ENCODE measurements around the gene SYNE1. TPM values are rescaled to one million over a fixed set of nuclear protein-coding genes. Genes with fewer than 3 reads are reported as not detected.
"Not testable (repeated sequence)": the region's sequence is repeated elsewhere in the genome, so short reads cannot be mapped to it uniquely, and the experiment has no call there.

Gene SYNE1
- total and polyA plus RNA-seq, 7 experiments from 2014 or later = 50.6 to 205 (median 161) TPM

GRCh38 chr6:152330961-152331360 is 306.2 kb downstream of the SYNE1 start:
- H3K36me3 Mint-ChIP-seq = no peaks in the 10 kb centered on the region
- intact Hi-C loops (cut with micrococcal nuclease) = no loop called here
- H3K27ac Mint-ChIP-seq = no peak overlapping the region
- H3K4me1 Mint-ChIP-seq = peaks cover 0 to under 1% (median 0%) of the 10 kb centered on the region in 7 donors
- POLR2A ChIA-PET = no interaction called here
- no peaks in the 10 kb centered on the region for H3K9me3 ChIP-seq (ENCODE audit: control insufficient read depth in 2 of 3, low read length in 3 of 3)
- H3K4me1 ChIP-seq (ENCODE audit: control insufficient read depth in 2 of 2, insufficient read depth in 2 of 2, low read length in 2 of 2) = no peaks in the 10 kb centered on the region
- CTCF ChIA-PET = no interaction called here
- ATAC-seq (no peak), DNase-seq (no peak)
- H3K4me3 ChIP-seq (ENCODE audit: low read length) = no peak overlapping the region
- H3K9me3 Mint-ChIP-seq = no peaks in the 10 kb centered on the region
- H3K27me3 ChIP-seq (ENCODE audit: control insufficient read depth in 2 of 2, insufficient read depth in 2 of 2, low read length in 2 of 2) = no peaks in the 10 kb centered on the region
- H3K27me3 Mint-ChIP-seq = peaks cover 0 to 9% (median 0%) of the 10 kb centered on the region in 5 donors
- H3K27ac ChIP-seq (ENCODE audit: low read depth, low read length) = no peak overlapping the region
- no peaks in the 10 kb centered on the region for H3K36me3 ChIP-seq (ENCODE audit: control insufficient read depth in 2 of 3, insufficient read depth in 3 of 3, low read length in 3 of 3)
- H3K4me3 Mint-ChIP-seq = no peak overlapping the region

GRCh38 chr6:152329638-152330448 is 307.3 kb downstream of the SYNE1 start:
- Histone ChIP-seq H3K36me3 (ENCODE audit: control insufficient read depth in 2 of 3, insufficient read depth in 3 of 3, low read length in 3 of 3) (no peaks in the 10 kb centered on the region), H3K27ac (ENCODE audit: low read depth, low read length) (no peak overlapping the region), H3K9me3 (ENCODE audit: control insufficient read depth in 2 of 3, low read length in 3 of 3) (no peaks in the 10 kb centered on the region), H3K27me3 (ENCODE audit: control insufficient read depth in 2 of 2, insufficient read depth in 2 of 2, low read length in 2 of 2) (no peaks in the 10 kb centered on the region), H3K4me1 (ENCODE audit: control insufficient read depth in 2 of 2, insufficient read depth in 2 of 2, low read length in 2 of 2) (no peaks in the 10 kb centered on the region), H3K4me3 (ENCODE audit: low read length) (no peak overlapping the region)
- POLR2A ChIA-PET = interaction anchor here (0.6 kb wide), 1 partner anchor 1488 kb away, joined by 3 read pairs; no protein-coding TSS in a partner anchor
- intact Hi-C loops (cut with micrococcal nuclease) = no loop called here
- ATAC-seq (no peak), DNase-seq (no peak)
- CTCF ChIA-PET = no interaction called here
- Mint-ChIP-seq H3K36me3 (no peaks in the 10 kb centered on the region), H3K27me3 (peaks cover 0 to 11% (median 0%) of the 10 kb centered on the region in 5 donors), H3K4me3 (no peak overlapping the region), H3K27ac (no peak overlapping the region), H3K9me3 (no peaks in the 10 kb centered on the region), H3K4me1 (peaks cover 0 to 2% (median 0%) of the 10 kb centered on the region in 7 donors)

GRCh38 chr6:152328200-152328599 is 309.0 kb downstream of the SYNE1 start:
- not testable (repeated sequence) for H3K4me1 Mint-ChIP-seq

GRCh38 chr6:152323376-152323775 is 313.8 kb downstream of the SYNE1 start:
- Histone ChIP-seq H3K4me1 (ENCODE audit: control insufficient read depth in 2 of 2, insufficient read depth in 2 of 2, low read length in 2 of 2) (no peaks in the 10 kb centered on the region), H3K27me3 (ENCODE audit: control insufficient read depth in 2 of 2, insufficient read depth in 2 of 2, low read length in 2 of 2) (no peaks in the 10 kb centered on the region), H3K9me3 (ENCODE audit: control insufficient read depth in 2 of 3, low read length in 3 of 3) (no peaks in the 10 kb centered on the region), H3K36me3 (ENCODE audit: control insufficient read depth in 2 of 3, insufficient read depth in 3 of 3, low read length in 3 of 3) (peaks cover 0 to 3% (median 0%) of the 10 kb centered on the region in 3 experiments), H3K4me3 (ENCODE audit: low read length) (no peak overlapping the region), H3K27ac (ENCODE audit: low read depth, low read length) (no peak overlapping the region)
- peaks cover 0 to 2% (median 0%) of the 10 kb centered on the region in 7 donors for H3K4me1 Mint-ChIP-seq
- no peaks in the 10 kb centered on the region for H3K9me3 Mint-ChIP-seq
- intact Hi-C loops (cut with micrococcal nuclease) = no loop called here
- DNase-seq = no peak
- H3K36me3 Mint-ChIP-seq = no peaks in the 10 kb centered on the region
- ChIA-PET POLR2A (no interaction called here), CTCF (interaction anchor here (0.8 kb wide), 1 partner anchor 14 kb away, joined by 3 read pairs; no protein-coding TSS in a partner anchor)
- ATAC-seq = no peak
- no peak overlapping the region for H3K4me3 Mint-ChIP-seq
- H3K27me3 Mint-ChIP-seq = peaks cover 0 to 35% (median 8%) of the 10 kb centered on the region in 5 donors
- H3K27ac Mint-ChIP-seq = no peak overlapping the region

More at GRCh38 chr6:152328200-152328599, 309.0 kb downstream of the SYNE1 start:
- peaks cover 0 to 11% (median 0%) of the 10 kb centered on the region in 5 donors for H3K27me3 Mint-ChIP-seq
- H3K4me1 ChIP-seq (ENCODE audit: control insufficient read depth in 2 of 2, insufficient read depth in 2 of 2, low read length in 2 of 2); intact Hi-C loops (cut with micrococcal nuclease); H3K27me3 ChIP-seq (ENCODE audit: control insufficient read depth in 2 of 2, insufficient read depth in 2 of 2, low read length in 2 of 2); H3K36me3 Mint-ChIP-seq; H3K27ac ChIP-seq (ENCODE audit: low read depth, low read length); CTCF ChIA-PET; ATAC-seq; H3K4me3 Mint-ChIP-seq; POLR2A ChIA-PET; H3K36me3 ChIP-seq (ENCODE audit: control insufficient read depth in 2 of 3, insufficient read depth in 3 of 3, low read length in 3 of 3); H3K9me3 ChIP-seq (ENCODE audit: control insufficient read depth in 2 of 3, low read length in 3 of 3); H3K9me3 Mint-ChIP-seq; H3K4me3 ChIP-seq (ENCODE audit: low read length); DNase-seq; H3K27ac Mint-ChIP-seq: not testable (repeated sequence)

- Mint-ChIP-seq H3K36me3 (peaks cover 0 to 2% (median 0%) of the 10 kb centered on the region in 5 donors), H3K4me1 (peaks cover 0 to 5% (median 0%) of the 10 kb centered on the region in 7 donors), H3K27me3 (peaks cover 0 to 29% (median 4%) of the 10 kb centered on the region in 5 donors), H3K4me3 (no peak overlapping the region), H3K27ac (no peak overlapping the region), H3K9me3 (peaks cover 0 to 1% (median 0%) of the 10 kb centered on the region in 11 donors)
- peaks cover 0 to 8% (median 0%) of the 10 kb centered on the region in 3 experiments for H3K36me3 ChIP-seq (ENCODE audit: control insufficient read depth in 2 of 3, insufficient read depth in 3 of 3, low read length in 3 of 3)
- no peaks in the 10 kb centered on the region for H3K27me3 ChIP-seq (ENCODE audit: control insufficient read depth in 2 of 2, insufficient read depth in 2 of 2, low read length in 2 of 2)
- H3K27ac ChIP-seq (ENCODE audit: low read depth, low read length) = no peak overlapping the region
- CTCF ChIA-PET = interaction anchor here (2.1 kb wide), 1 partner anchor 17 kb away, joined by 11 read pairs; no protein-coding TSS in a partner anchor
- ATAC-seq (no peak), DNase-seq (no peak)
- no peaks in the 10 kb centered on the region for H3K4me1 ChIP-seq (ENCODE audit: control insufficient read depth in 2 of 2, insufficient read depth in 2 of 2, low read length in 2 of 2)
- POLR2A ChIA-PET = no interaction called here
- intact Hi-C loops (cut with micrococcal nuclease) = no loop called here
- H3K4me3 ChIP-seq (ENCODE audit: low read length) = no peak overlapping the region
- no peaks in the 10 kb centered on the region for H3K9me3 ChIP-seq (ENCODE audit: control insufficient read depth in 2 of 3, low read length in 3 of 3)
Measured at GRCh38 chr6:152318278-152318677, 318.9 kb downstream of the SYNE1 start.

GRCh38 chr6:152316024-152316423 is 321.1 kb downstream of the SYNE1 start:
- DNase-seq (no peak), ATAC-seq (peak; percentile 51)
- peaks cover 0 to 1% (median 0%) of the 10 kb centered on the region in 11 donors for H3K9me3 Mint-ChIP-seq
- H3K27me3 Mint-ChIP-seq = peaks cover 0 to 26% (median 4%) of the 10 kb centered on the region in 5 donors
- intact Hi-C loops (cut with micrococcal nuclease) = no loop called here
- peaks cover 0 to 4% of the 10 kb centered on the region in 2 donors for H3K4me1 ChIP-seq (ENCODE audit: control insufficient read depth in 2 of 2, insufficient read depth in 2 of 2, low read length in 2 of 2)
- no peak overlapping the region for H3K27ac ChIP-seq (ENCODE audit: low read depth, low read length)
- H3K9me3 ChIP-seq (ENCODE audit: control insufficient read depth in 2 of 3, low read length in 3 of 3) = no peaks in the 10 kb centered on the region
- POLR2A ChIA-PET = interaction anchor here (1.0 kb wide), 1 partner anchor 9 kb away, joined by 3 read pairs; no protein-coding TSS in a partner anchor
- CTCF ChIA-PET = interaction anchor here (1.5 kb wide), 1 partner anchor 15 kb away, joined by 4 read pairs; no protein-coding TSS in a partner anchor
- H3K36me3 ChIP-seq (ENCODE audit: control insufficient read depth in 2 of 3, insufficient read depth in 3 of 3, low read length in 3 of 3) = peaks cover 0 to 5% (median 0%) of the 10 kb centered on the region in 3 experiments
- peaks cover 0 to 2% (median 0%) of the 10 kb centered on the region in 5 donors for H3K36me3 Mint-ChIP-seq
- H3K27me3 ChIP-seq (ENCODE audit: control insufficient read depth in 2 of 2, insufficient read depth in 2 of 2, low read length in 2 of 2) = no peaks in the 10 kb centered on the region
- no peak overlapping the region for H3K4me3 ChIP-seq (ENCODE audit: low read length)
- H3K4me3 Mint-ChIP-seq = no peak overlapping the region
- no peak overlapping the region for H3K27ac Mint-ChIP-seq
- peaks cover 0 to 11% (median 5%) of the 10 kb centered on the region in 7 donors for H3K4me1 Mint-ChIP-seq
